ENCODE measurements around the gene OCA2.

OCA2 gene

GRCh38 chr15:28105793-28106192 is 6.7 kb upstream of the OCA2 start:
- no peaks in the 10 kb centered on the region for H4K20me1 ChIP-seq (ENCODE audit: insufficient read depth, low read length)
- no peak overlapping the region for H3K9ac ChIP-seq (ENCODE audit: low read length)
- H3K4me3 ChIP-seq (ENCODE audit: low read length), result no peak overlapping the region
- no peak overlapping the region for H3K27ac ChIP-seq (ENCODE audit: low read length)
- no peaks in the 10 kb centered on the region for H3K9me3 ChIP-seq (ENCODE audit: insufficient read depth, low read length)
- no peak overlapping the region for H2AFZ ChIP-seq (ENCODE audit: low read depth, low read length)
- H3K4me1 ChIP-seq (ENCODE audit: low read length), result no peaks in the 10 kb centered on the region
- H3K79me2 ChIP-seq (ENCODE audit: low read length), result no peaks in the 10 kb centered on the region
- no peaks in the 10 kb centered on the region for H3K36me3 ChIP-seq (replicated peaks; ENCODE audit: low read depth, low read length)
- TF ChIP-seq EZH2phosphoT487 (IDR thresholded peaks at IDR 0.05; ENCODE audit: low read depth) (no peak), CTCF (IDR thresholded peaks at IDR 0.05; ENCODE audit: low read depth, low read length) (no peak)
- no peaks in the 10 kb centered on the region for H3K27me3 ChIP-seq (ENCODE audit: low read depth, low read length)
- no peak overlapping the region for H3K4me2 ChIP-seq (ENCODE audit: low read length)

GRCh38 chr15:28105224-28105791 is 6.2 kb upstream of the OCA2 start:
- TF ChIP-seq EZH2phosphoT487 (IDR thresholded peaks at IDR 0.05; ENCODE audit: low read depth) (no peak), CTCF (IDR thresholded peaks at IDR 0.05; ENCODE audit: low read depth, low read length) (no peak)
- H3K9me3 ChIP-seq (ENCODE audit: insufficient read depth, low read length), result no peaks in the 10 kb centered on the region

GRCh38 chr15:28104326-28104725 is 5.2 kb upstream of the OCA2 start:
- no peaks in the 10 kb centered on the region for H3K79me2 ChIP-seq (ENCODE audit: low read length)
- TF ChIP-seq EZH2phosphoT487 (IDR thresholded peaks at IDR 0.05; ENCODE audit: low read depth), result no peak
- H3K36me3 ChIP-seq (replicated peaks; ENCODE audit: low read depth, low read length), result no peaks in the 10 kb centered on the region
- no peaks in the 10 kb centered on the region for H3K27me3 ChIP-seq (ENCODE audit: low read depth, low read length)
- H4K20me1 ChIP-seq (ENCODE audit: insufficient read depth, low read length), result no peaks in the 10 kb centered on the region
- H3K9me3 ChIP-seq (ENCODE audit: insufficient read depth, low read length), result no peaks in the 10 kb centered on the region
- H3K4me2 ChIP-seq (ENCODE audit: low read length), result no peak overlapping the region
- no peaks in the 10 kb centered on the region for H3K4me1 ChIP-seq (ENCODE audit: low read length)
- no peak overlapping the region for H3K4me3 ChIP-seq (ENCODE audit: low read length)
- H2AFZ ChIP-seq (ENCODE audit: low read depth, low read length), result no peak overlapping the region
- H3K9ac ChIP-seq (ENCODE audit: low read length), result no peak overlapping the region
- no peak overlapping the region for H3K27ac ChIP-seq (ENCODE audit: low read length)

More at GRCh38 chr15:28105224-28105791, 6.2 kb upstream of the OCA2 start:
- Histone ChIP-seq H4K20me1 (ENCODE audit: insufficient read depth, low read length) (no peaks in the 10 kb centered on the region), H3K4me3 (ENCODE audit: low read length) (no peak overlapping the region), H3K9ac (ENCODE audit: low read length) (no peak overlapping the region), H2AFZ (ENCODE audit: low read depth, low read length) (no peak overlapping the region), H3K79me2 (ENCODE audit: low read length) (no peaks in the 10 kb centered on the region), H3K4me1 (ENCODE audit: low read length) (no peaks in the 10 kb centered on the region), H3K4me2 (ENCODE audit: low read length) (no peak overlapping the region), H3K27ac (ENCODE audit: low read length) (no peak overlapping the region), H3K27me3 (ENCODE audit: low read depth, low read length) (no peaks in the 10 kb centered on the region), H3K36me3 (replicated peaks; ENCODE audit: low read depth, low read length) (no peaks in the 10 kb centered on the region)

GRCh38 chr15:28103831-28104230 is 4.7 kb upstream of the OCA2 start:
- Histone ChIP-seq H3K4me3 (ENCODE audit: low read length) (no peak overlapping the region), H2AFZ (ENCODE audit: low read depth, low read length) (no peak overlapping the region), H3K4me2 (ENCODE audit: low read length) (no peak overlapping the region), H3K4me1 (ENCODE audit: low read length) (no peaks in the 10 kb centered on the region), H3K79me2 (ENCODE audit: low read length) (no peaks in the 10 kb centered on the region), H3K36me3 (replicated peaks; ENCODE audit: low read depth, low read length) (no peaks in the 10 kb centered on the region), H4K20me1 (ENCODE audit: insufficient read depth, low read length) (no peaks in the 10 kb centered on the region), H3K9ac (ENCODE audit: low read length) (no peak overlapping the region), H3K9me3 (ENCODE audit: insufficient read depth, low read length) (no peaks in the 10 kb centered on the region), H3K27ac (ENCODE audit: low read length) (no peak overlapping the region), H3K27me3 (ENCODE audit: low read depth, low read length) (no peaks in the 10 kb centered on the region)
- TF ChIP-seq CTCF (IDR thresholded peaks at IDR 0.05; ENCODE audit: low read depth, low read length) (no peak), EZH2phosphoT487 (IDR thresholded peaks at IDR 0.05; ENCODE audit: low read depth) (no peak)
